Endothelial cell of umbilical vein (primary cell): Measurements from ENCODE around the gene PARM1.

Source experiments
- EZH2 ChIP-seq: IDR thresholded peaks from 2 replicates; pipeline ENCODE4 v1.6.1; 2012; ENCODE audit warnings: borderline replicate concordance, low read depth, mild to moderate bottlenecking, moderate library complexity, low read length, inconsistent platforms; ENCODE audit not compliant: severe bottlenecking
- FOS ChIP-seq: IDR thresholded peaks from 2 replicates; pipeline ENCODE4 v1.6.1; 2011; ENCODE audit warnings: mild to moderate bottlenecking, low read length, moderate library complexity, borderline replicate concordance; ENCODE audit not compliant: insufficient read depth
- GATA2 ChIP-seq: IDR thresholded peaks from 2 replicates; pipeline ENCODE4 v1.7.0; 2011; ENCODE audit warnings: low read depth, mild to moderate bottlenecking, moderate library complexity, mixed read lengths, low read length; ENCODE audit not compliant: insufficient read length, insufficient read depth
- MAX ChIP-seq: IDR thresholded peaks from 2 replicates; pipeline ENCODE4 v1.6.1; 2011; ENCODE audit not compliant: insufficient read depth, insufficient read length
- MYC ChIP-seq: IDR thresholded peaks from one replicate; pipeline ENCODE4 v1.6.1; 2011; ENCODE audit warnings: mild to moderate bottlenecking, low read depth, low read length
- POLR2A ChIP-seq: IDR thresholded peaks from 2 replicates; pipeline ENCODE4 v1.6.1; 2012; ENCODE audit warnings: low read depth, mild to moderate bottlenecking, control low read depth, low read length
- POLR2AphosphoS5 ChIP-seq: IDR thresholded peaks from 2 replicates; pipeline ENCODE4 v1.6.1; 2012; ENCODE audit warnings: low read depth, mild to moderate bottlenecking, control low read depth, low read length, moderate library complexity; ENCODE audit not compliant: insufficient read depth
- TF ChIP-seq, protein P1 (sequence below), 2 donors: IDR thresholded peaks; 1 replicate in 1 of 2; 2 replicates in 1 of 2; pipeline ENCODE4 v1.5.1; 2011; ENCODE audit warnings: low read length in 2 of 2, mild to moderate bottlenecking in 2 of 2, moderate library complexity in 2 of 2, control low read depth in 1 of 2, inconsistent platforms in 1 of 2, low read depth in 1 of 2; ENCODE audit not compliant: insufficient read depth in 1 of 2; ENCODE audit errors: extremely low read depth in 1 of 2

DNA sequence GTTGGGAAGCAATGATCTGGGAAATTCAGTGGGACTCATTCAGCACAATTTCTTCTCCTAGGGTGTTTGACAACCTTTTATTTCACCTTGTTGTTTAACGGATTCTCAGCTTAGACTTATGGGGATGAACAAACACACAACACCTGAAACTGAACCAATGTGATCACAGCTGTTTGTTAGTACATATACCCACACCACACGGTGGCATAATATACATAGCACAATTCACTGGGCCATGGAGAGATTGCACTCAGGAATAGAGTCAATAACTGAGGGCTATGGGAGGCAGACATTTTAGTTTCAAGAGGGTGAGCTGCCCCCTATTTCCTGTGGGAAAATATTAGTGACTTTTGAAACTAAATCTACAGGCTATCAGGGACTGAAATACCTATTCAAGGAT is 148.0 kb downstream of the PARM1 start:
- no peak for TF ChIP-seq POLR2A
- TF ChIP-seq POLR2AphosphoS5 = no peak
- TF ChIP-seq, protein P1, sequence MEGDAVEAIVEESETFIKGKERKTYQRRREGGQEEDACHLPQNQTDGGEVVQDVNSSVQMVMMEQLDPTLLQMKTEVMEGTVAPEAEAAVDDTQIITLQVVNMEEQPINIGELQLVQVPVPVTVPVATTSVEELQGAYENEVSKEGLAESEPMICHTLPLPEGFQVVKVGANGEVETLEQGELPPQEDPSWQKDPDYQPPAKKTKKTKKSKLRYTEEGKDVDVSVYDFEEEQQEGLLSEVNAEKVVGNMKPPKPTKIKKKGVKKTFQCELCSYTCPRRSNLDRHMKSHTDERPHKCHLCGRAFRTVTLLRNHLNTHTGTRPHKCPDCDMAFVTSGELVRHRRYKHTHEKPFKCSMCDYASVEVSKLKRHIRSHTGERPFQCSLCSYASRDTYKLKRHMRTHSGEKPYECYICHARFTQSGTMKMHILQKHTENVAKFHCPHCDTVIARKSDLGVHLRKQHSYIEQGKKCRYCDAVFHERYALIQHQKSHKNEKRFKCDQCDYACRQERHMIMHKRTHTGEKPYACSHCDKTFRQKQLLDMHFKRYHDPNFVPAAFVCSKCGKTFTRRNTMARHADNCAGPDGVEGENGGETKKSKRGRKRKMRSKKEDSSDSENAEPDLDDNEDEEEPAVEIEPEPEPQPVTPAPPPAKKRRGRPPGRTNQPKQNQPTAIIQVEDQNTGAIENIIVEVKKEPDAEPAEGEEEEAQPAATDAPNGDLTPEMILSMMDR (IDR thresholded peaks at IDR 0.05; ENCODE audit: extremely low read depth in 1 of 2, insufficient read depth in 1 of 2, low read depth in 1 of 2, low read length in 2 of 2) = no peak
- TF ChIP-seq EZH2 = no peak
- no peak for TF ChIP-seq FOS
- no peak for TF ChIP-seq GATA2
- no peak for TF ChIP-seq MAX
- no peak for TF ChIP-seq MYC
